Left kidney (tissue), 2 donors: ENCODE results near the gene RRP12. TPM values are rescaled to one million over a fixed set of nuclear protein-coding genes. Genes with fewer than 3 reads are reported as not detected.
A peak's percentile ranks its signal among the peaks of the same experiment; 100 is the strongest.

Experiments used
- DNase-seq: peaks from one replicate; pipeline ENCODE4 v3.0.0-alpha.2; 2013
- polyA plus RNA-seq: library from polyadenylated mRNA; unstranded; fragments of 120-200 nt; gene quantifications from one replicate; pipeline ENCODE4 v1.2.1, GENCODE V29; 2013; ENCODE audit not compliant: insufficient read length

RRP12 gene
- polyA plus RNA-seq, 1 donor, result 28.1 TPM

DNA sequence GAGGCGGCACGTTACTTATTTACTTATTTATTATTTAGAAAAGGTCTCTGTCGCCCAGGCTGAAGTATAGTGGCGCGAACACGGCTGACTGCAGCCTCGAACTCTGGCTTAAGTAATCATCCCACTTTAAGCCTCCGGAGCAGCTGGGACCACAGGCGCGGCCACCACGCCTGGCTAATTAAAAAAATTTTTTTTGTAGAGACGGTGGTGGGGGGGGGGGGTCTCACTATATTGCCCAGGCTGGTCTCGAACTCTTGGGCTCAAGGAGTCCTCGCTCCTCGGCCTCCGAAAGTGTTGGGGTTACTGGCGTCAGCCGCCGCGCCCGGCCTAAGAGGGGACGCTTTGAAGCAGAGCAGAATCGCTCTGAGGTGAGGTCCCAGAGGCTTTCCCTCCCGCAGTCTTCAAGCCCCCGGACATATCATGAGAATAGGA, 65.9 kb downstream of the RRP12 start:
- DNase-seq, result no peak

DNA sequence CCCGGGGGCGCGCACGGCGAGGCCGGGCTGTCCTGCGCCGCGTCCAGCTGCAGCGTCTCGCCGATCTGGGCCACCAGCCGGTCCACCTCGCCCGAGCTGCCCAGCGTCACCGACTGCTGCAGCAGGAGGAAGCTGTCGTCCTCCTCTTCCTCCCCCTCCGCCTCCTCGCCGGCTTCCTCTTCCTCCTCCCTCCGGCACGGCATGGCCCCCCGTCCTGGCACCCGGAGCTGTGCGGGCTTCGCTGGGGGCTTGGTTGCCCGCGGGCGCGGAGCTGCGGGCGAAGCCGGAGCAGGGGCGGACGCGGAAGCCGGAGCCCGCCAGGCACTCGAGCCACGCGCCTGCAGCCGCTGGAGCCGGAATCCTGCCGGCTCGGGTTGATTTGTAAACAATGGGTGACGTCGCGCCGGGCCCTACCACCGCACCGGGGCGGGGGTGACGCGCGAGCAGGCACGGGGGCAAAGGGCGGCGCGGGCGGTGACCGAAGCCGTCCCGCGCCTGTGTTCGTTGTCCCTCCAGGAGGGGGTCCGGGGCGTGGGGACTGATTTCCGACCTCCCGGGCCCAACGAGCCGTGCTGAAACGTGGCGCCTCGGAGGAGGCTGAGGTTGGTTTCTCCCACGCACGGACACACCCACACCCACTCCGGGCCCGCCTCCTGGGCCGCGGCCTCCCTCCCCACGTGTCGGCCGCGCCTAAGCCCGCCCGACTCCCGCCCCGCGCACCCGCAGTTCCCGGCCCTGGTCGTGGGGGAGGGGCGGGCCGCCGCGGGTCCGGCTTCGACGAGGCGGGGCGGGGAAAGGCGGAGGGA, 66.6 kb downstream of the RRP12 start, which contains the start of gene FRAT2:
TSS of gene FRAT2 (minus strand) at position 360 of the 806 bp plus-strand sequence. CDS start at position 203, 157 bp downstream.
- peak; percentile 89 for DNase-seq

DNA sequence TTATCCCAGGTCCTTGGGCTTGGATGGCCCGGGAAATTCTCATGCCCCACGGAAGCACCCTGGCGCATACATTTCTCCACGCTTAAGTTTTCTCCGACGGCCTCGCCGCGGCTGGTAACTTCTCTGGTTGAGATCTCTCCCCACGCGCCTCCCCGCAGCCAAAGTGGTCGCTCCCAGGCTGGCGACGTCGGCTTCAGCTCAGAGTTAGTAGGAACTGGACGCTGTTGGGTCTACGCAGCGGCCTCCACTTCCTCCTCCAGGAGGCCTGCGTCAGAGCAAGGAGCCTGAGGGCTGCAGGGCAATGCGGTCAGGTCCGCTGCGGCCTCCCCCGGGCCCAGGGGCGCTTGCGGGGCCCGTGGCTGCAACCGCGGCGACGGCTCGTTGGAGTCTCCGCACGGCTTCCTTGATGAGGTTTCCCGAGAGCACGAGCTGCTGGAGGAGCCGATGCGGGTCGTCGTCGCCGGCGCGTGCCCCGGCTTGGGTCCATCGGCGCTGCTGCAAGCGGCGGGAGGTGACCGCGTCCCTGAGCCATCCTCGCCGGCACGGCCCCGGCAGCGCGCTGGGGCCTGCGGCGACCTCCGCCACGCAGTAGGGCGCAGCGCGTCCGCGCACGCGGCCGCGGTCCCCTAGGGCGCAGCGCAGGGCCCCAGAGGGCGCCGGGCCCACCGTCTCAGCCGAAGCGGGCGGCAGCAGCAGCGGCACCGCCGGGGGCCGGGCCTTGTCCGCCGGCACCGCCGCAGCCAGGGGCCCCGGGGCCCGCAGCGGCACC, 67.4 kb downstream of the RRP12 start:
- peak; percentile 51 for DNase-seq

DNA sequence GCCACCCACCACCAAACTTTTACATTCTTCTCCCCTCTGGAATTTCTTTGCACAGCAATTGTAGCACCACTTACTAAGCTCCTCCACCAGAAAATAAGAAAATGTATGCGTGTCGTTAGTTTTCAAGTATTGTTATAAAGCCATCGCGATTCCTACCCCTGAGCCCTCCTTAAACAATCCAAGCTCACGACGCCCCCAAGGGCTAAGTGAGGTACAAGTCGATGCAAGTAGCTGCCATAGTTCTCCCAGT, 67.9 kb downstream of the RRP12 start:
- no peak for DNase-seq

DNA sequence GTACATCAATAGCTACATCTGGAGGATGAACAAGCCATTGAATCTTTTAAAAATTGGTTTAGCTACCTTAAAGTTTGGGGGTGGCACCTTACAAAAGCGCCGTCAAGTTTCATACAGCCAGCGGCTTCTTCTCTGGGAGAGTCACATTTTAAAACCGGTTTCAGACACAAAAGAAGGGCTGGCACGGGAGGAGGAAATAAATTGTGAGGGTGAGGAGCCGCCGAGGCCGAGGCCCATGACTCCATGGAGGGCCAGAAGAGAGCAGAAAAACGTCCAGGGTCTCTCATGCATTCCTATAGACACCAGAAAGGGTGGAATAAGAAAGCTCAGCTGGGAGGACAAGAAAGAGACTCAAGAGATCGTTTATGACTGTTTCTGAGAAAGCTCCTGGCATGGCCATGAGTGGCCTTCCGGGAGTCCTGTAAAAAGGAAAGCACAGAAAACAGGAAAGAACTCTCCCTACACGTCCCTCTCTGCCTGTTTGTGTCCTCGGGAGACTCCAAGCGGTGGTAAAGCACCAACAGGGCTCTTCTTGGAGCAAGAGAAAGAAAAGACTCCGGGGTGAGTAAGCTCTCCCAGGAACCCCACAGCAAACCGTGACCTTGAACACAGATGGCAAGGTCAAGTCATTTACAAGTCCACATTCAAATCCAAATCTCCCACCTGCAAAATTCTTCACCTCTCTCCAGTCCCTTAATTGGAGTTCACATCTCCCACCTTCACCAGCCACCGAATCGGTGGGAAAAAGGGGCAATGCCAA, 68.4 kb downstream of the RRP12 start:
- DNase-seq, result peak; percentile 70

DNA sequence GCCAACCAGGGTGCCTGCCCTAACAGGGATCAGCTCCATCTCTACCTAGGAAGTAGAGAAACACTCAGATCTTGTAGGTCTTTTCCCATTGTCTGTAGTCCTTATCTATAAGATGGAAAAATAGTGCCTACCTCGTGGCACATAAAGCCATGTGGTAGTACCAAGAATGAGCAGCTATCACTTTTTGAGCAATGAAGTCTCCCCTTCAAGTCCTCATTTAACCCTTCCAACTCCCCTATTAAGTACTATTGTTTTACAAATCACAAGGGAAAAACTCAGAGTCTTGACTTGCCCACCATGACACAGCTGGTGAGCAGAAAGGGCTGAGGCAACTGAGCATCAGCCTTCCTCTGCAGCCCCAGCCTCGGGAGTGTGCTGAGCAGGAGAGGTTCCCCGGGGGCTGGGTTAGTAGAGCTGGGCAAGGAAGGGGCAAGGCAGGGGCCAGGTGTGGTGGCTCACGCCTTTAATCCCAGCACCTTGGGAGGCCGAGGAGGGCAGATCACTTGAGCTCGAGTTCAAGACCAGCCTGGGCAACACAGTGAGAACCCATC, 69.9 kb downstream of the RRP12 start:
- no peak for DNase-seq

DNA sequence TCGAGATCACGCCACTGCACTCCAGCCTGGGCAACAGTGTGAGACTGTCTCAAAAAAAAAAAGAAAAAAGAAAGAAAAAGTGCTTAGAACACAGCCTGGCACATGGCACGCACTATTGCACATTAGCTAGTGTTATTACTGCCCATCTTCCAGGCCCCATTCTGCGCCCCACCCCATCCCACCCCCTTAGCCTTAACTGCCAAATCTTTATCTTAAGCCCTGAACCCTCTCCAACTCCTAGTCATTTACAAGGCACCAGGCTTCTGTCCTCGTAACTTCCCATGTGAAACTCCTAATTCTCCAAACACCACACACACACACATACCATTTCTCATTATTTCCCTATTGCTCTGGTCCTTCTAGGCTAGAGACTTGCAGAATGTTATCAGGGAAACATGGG, 71.4 kb downstream of the RRP12 start:
- no peak for DNase-seq

DNA sequence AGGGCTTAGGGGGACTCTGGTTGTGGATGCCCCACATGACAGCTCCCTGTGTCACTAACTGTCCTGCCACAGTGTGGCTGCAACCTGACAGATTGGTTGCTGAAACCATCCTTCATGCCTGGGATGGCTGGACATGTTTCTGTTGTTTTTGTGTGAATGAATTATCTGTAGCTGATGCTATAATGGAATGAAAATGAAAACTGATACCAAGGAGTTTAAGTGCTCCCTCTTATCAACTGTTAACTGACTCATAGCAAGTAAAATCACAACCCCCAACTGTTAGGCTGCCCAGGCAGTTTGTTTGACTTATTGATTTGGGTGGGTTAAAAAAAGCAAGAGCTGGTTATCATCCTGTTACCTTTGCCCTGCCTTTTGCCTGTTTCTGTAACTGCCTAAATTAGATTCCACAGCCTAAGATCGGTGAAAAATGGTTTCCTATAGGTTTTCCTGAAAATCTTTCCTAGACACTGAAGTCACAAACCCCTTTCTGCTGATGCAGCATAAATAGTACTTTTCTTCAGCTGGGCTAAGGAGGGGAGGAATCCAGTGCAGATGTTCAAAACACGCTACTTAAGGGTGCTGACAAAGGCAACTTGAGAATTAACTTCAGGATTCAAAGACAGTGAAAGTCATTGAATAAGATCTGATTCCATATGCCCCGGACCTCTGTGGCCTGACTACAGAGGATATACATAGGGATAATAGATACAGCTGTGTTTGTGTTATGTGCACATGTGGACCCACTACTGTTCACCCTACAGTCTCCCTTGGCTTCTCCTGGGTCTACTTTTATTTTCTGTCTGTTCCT, 72.3 kb downstream of the RRP12 start:
- DNase-seq, result no peak

DNA sequence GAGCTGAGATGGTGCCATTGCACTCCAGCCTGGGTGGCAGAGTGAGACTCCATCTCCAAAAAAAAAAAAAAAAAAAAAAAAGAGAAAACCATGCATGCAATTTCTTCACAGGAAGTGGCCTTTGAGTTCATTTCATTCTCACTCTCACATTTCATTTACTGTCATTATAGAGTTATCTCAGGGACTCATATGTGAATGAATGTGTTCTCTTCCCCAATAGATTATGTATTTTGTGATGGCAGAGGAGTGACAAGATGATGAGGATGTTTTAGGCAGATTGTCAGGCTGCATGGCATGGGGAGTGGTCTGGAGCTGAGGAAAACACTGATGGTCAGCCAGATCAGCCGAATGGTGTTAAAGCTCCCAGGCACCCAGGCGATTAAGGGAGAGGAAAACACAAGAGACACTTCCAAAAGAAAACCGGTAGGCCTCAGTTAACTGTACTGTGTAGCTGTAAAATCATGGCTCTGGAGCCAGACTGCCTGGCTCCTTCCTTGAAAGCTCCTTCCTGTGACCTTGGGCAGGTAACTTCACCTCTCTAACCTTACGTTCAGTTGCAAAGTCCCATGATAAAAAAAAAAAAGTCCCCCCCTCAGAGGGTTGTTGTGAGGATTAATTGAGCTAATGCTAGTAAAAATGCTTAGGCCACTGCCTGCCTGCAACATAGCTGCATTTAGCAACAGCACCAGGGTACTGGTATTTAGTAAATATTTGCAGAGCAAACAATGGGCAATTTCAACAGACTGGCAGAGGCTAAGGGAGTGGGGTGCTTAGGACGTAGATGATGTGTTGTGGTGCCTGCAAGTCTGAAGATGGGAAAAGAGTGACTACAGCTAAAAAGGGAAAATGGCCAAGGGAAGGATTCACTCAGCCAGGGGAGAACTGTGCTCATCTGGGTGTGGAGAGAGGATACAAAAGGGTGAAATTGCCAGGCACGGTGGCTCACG, 73.5 kb downstream of the RRP12 start:
- DNase-seq, result no peak

DNA sequence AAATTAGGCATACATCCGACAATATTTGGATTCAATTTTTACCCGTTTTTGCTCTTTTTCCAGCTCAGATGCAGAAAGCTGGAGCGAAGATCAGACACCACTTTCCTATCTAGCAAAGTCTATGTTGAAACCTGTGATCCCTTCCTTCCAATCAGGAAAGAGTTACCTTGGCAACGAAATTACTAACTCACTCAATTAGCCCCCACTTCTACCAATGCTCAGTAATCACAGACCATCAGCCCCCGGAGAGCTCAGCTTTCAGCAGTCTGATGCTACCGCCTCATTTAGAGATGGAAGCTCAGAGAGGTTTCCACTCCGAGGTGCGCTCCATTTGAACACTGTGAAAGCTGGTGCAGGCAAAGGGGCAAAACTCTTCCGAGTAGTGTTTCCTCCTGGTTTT, 75.4 kb downstream of the RRP12 start:
- DNase-seq, result no peak

DNA sequence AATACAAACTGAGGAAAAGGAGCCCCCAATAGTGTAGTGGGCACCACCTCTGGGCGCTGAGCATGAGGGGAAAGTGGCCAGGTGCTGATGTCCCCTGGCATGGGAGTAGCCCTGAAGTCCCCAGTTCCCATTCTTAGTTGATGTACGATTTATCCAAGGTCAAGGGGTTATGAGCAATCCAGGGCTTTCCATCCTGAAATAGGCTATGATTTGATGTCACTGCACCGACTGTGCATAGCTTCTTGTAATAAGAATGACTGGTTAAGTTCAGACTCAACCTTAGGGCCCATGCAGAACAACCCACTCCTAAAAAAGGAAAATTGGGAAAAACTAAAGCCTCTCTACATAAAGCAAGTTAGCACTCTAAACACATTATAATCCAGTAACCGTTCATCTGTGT, 77.6 kb downstream of the RRP12 start:
- DNase-seq, result no peak

DNA sequence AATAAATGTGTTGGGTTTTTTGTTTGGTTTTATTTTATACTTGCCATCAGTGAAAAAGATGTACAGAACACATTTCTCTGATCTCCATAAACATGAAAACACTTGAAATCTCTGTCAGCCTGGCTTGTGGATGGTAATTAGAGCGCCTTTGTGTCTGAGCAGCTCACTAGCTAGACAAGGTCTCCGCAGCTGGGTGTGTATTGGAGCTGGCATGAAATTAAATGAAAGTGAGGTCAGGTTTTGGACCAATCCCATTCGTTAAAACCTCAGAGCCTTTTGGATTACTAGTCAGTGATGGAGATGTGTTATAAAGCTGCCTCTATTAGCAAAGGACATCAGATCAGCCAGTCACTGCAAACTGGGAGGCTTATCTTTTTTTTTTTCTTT, 79.3 kb downstream of the RRP12 start:
- no peak for DNase-seq

DNA sequence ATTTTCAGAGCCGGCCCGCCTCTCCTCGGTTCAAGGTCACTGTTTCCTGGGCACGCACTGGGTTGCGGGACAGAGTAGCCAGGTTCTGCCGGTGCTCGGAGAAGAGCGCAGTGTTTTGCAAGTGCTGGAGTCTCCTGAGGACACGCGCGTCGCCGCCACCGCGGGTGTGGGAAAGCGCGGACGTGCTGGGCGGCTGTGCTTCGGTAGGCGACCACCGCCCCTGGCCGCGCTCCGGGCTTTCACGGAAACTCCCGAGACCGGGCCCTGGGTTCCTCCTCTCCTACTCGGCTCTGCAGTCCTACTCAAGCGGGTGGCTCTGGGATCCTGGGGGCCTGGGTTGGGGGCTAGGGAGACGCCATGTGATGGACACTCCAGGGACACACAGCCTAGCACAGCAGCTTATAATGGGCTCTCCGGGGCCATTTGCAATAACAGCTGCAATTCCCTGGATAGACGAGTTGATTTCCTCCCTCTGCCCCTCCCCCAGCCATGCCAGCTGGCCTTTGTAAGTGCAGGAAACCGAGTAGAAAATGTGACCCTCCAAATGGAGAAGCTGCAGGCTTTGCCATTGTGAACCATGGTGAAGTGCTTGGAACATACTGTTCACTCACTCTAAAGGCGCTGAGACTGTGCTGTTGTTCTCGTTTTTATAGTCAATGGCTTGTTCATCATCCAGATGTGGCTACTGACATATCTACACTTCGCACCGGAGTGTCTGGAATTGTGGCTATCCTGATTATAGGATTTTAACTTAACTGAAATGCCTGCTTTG, 79.9 kb downstream of the RRP12 start:
- DNase-seq, result peak; percentile 55

DNA sequence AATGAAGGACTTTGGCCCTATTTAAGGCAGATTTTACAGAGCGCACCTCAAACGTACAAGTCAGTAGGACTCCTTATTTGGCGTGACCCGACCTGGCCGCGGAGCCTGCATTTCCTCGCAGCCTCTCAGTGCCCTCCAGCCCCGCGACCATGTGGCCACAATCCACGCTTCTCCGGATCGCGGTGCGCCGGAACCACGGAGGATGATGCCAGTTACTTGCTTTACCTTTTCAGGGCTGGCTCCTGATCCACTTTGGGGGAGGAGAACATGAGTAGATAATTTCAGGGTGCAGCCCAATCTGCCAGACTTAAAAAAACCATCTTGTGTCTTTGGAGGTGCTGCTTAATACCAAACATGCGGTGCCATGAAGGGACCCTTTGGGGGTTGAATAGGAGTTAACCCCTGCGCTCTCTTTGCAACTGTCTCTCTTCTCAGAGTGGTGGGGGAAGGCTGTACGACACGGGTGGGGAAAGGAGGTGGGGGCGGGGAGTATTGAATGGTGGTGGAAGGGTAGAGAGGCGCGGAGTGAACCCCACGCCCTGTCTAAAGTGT, 80.6 kb downstream of the RRP12 start:
- DNase-seq, result no peak

DNA sequence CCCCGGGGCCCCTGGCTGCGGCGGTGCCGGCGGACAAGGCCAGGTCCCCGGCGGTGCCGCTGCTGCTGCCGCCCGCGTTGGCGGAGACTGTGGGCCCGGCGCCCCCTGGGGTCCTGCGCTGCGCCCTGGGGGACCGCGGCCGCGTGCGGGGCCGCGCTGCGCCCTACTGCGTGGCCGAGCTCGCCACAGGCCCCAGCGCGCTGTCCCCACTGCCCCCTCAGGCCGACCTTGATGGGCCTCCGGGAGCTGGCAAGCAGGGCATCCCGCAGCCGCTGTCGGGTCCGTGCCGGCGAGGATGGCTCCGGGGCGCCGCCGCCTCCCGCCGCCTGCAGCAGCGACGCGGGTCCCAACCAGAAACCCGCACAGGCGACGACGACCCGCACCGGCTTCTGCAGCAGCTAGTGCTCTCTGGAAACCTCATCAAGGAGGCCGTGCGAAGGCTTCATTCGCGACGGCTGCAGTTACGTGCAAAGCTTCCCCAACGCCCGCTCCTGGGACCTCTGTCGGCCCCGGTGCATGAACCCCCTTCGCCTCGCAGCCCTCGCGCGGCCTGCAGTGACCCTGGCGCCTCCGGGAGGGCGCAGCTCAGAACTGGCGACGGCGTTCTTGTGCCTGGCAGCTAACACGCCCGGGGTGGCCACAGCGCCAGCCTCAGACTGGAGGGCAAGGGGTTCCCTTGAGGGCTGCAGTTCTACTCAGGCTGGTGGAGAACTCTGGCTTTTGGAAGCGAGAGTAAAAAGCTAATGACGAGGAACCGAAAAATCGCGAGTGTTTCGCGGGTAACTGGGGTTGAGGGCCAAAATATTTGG, 81.3 kb downstream of the RRP12 start:
- peak; percentile 33 for DNase-seq

DNA sequence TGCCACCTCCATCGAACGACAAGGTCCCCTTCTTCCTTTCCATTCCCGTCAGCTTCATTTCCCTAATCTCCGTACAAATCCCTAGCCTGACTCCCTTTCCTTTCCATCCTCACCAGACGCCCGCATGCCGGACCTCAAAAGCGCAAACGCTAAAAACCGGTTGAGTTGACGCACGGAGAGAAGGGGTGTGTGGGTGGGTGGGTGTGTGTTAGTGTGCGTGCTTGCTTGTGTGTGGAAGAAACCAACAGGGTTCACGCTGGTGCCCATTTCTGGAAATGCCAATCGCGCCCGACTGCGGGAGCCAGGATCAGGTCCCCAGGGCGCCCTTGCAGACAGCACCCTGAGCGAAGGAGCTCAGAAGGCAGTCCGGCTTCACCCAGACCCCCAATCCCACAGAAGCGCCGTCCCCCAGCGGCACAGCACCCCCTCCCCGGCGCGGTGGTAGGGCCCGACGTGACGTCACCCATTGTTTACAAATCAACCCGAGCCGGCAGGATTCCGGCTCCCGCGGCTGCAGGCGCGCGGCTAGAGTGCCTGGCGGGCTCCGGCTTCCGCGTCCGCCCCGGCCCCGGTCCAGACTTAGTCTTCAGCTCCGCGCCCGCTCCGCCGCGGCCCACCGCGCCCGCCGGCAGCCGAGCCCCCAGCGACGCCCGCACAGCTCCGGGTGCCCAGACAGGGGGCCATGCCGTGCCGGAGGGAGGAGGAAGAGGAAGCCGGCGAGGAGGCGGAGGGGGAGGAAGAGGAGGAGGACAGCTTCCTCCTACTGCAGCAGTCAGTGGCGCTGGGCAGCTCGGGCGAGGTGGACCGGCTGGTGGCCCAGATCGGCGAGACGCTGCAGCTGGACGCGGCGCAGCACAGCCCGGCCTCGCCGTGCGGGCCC, 82.1 kb downstream of the RRP12 start, which contains the start of gene FRAT1:
TSS of gene FRAT1 (plus strand) at position 500 of the 880 bp plus-strand sequence. CDS start at position 683, 183 bp downstream.
- DNase-seq, result peak; percentile 87

DNA sequence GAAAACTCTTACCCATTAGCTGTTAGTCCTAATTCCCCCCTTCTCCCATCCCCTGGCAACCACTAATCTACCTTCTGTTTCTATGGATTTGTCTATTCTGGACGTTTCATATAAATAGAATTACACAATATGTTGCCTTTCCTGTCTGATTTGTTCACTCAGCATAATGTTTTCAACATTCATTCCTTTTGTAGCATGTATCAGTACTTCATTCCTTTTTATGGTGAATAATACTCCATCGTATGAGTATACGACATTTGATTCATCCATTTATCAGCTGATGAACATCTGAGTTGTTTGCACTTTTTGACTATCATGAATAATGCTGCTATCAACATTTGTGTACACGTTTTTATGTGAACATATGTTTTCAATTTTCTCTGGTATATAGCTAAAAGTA, 86.5 kb downstream of the RRP12 start:
- DNase-seq, result no peak
